ENCODE data around the gene TEPSIN. TPM values are rescaled to one million over a fixed set of nuclear protein-coding genes. Genes with fewer than 3 reads are reported as not detected.

TEPSIN gene
- total RNA-seq = 13.4 TPM
- long read RNA-seq, partial matches to known transcripts = 4 of 21 reads
- long read RNA-seq, other reads (novel, unspliced or antisense) = 11 of 21 reads

- DNase-seq = peak; percentile 98
- peak; percentile 97 for ATAC-seq (ENCODE audit: poor library complexity)
- intact Hi-C loops (cut with DNase I) = no loop called here
Measured at GRCh38 chr17:81238815-81239713, at the start of gene TEPSIN, which contains the start of gene NDUFAF8. TEPSIN (minus strand) TSS chr17:81239055; CDS start chr17:81239033, 22 bp downstream. NDUFAF8 (plus strand) TSS chr17:81239318; CDS start chr17:81239364, 46 bp downstream.

- no peak for DNase-seq
- intact Hi-C loops (cut with DNase I) = no loop called here
- no peak for ATAC-seq (ENCODE audit: poor library complexity)
Measured at GRCh38 chr17:81287741-81288430, 49.0 kb upstream of the TEPSIN start.

- DNase-seq (no peak), ATAC-seq (ENCODE audit: poor library complexity) (no peak)
- intact Hi-C loops (cut with DNase I) = no loop called here
Measured at GRCh38 chr17:81287152-81287551, 48.3 kb upstream of the TEPSIN start.

DNA sequence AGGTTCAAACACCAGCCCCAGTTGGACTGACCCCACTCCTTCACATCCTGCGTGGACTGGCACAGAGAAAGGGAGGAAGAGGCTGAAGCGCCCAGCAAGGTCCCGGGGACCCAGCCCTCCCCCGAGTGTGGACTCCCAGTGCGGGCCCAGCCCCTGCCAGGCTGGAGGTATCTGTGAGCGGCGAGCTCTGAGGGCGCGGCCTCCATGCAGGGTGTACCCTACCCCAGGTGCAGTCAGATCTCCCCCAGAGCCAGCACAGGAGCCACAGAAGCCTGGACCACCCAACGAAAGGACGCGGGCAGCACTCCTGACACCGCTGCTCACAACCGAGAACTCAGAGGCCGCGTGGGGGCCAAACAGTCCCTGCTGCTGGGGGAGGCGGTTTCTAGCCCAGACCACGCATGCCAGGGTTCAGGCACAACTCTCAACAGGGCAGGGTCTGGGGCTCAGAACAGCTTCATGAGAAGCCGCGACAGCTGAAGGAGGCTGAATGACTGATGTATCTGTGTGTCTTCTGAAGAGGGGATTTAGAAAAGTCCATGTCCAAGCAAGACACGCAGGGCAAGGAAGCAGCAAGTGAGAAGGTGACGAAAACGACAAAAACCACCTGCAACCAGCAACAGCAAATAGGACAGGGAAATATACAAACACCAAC, 47.8 kb upstream of the TEPSIN start:
- intact Hi-C loops (cut with DNase I) = no loop called here
- DNase-seq (no peak), ATAC-seq (ENCODE audit: poor library complexity) (no peak)

GRCh38 chr17:81285894-81286293, 47.0 kb upstream of the TEPSIN start:
- no peak for DNase-seq
- intact Hi-C loops (cut with DNase I) = no loop called here
- ATAC-seq (ENCODE audit: poor library complexity) = peak; percentile 8

DNA sequence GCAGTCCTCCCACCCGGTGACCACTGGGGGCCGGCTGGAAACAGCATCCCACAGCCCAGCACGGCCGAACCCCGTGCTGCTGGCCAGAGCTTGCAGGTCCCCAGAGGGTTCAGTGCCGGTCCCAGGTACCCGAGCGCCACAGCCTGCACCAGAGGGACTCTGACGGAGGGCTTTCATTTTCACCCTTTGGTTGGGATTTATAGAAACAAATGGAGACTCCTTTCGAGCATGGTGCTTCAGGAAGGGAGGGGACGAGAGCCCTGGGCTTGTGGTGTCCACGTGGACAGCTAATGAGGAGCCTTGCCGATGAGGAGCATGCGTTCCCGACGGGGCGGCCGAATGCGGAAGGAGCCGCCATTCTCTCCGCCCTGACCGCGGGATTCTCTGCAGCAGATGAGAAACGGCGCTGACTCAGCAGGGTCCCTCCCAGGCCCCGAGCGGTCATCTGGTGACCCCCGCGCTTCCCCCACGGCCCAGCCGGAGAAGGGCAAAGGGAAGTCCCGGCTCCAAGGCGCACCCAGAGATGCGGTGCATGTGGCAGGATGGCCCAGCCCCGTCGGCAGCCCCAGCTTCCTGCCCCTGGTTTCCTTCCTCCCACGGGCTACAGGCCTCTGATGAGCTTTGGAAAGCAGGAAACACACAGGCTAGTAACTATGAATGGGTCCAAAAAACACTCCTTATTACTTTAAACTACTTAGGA, 46.5 kb upstream of the TEPSIN start:
- intact Hi-C loops (cut with DNase I) = no loop called here
- DNase-seq (peak; percentile 91), ATAC-seq (ENCODE audit: poor library complexity) (peak; percentile 83)

- ATAC-seq (ENCODE audit: poor library complexity) (no peak), DNase-seq (no peak)
- intact Hi-C loops (cut with DNase I) = no loop called here
Measured at GRCh38 chr17:81282876-81283275, 44.0 kb upstream of the TEPSIN start.

DNA sequence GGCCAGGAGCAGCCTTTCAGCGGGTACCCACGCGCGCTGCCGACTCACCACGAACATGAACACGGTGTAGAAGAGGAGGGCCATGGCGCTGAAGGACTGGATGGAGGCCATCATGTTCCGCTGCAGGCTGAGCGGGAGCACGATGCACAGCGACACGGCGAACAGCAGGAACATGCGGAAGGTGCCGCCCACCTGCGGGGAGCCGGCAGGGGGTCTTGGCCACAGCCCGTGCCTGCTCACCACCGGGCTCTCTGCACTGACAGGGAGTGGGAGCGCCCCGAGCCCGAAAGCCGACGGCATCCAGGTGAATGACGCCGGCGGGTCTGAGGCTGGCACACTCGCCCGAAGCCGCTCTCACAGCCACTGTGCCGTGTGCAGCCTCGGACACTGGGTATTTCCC, 43.3 kb upstream of the TEPSIN start:
- ATAC-seq (ENCODE audit: poor library complexity) (no peak), DNase-seq (no peak)
- intact Hi-C loops (cut with DNase I) = no loop called here

DNA sequence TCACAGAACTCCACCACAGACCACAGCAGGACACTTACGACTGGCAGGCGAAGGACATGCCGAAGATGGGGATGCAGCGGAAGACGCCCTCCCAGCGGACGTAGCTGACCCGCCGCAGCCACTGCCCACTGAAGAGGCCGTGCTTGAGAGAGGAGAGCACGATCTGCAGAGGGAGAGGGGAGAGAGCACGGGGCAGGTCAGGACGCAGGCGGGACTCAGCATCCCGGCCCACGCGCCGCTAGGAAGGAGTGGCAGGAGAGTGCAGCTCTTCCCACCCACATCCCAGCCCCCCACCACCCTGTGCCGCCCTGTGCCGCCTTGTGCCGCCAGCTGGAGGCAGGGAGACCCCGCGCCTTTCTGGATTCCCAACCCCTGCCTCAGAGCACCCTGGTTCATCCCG, 41.7 kb upstream of the TEPSIN start:
- DNase-seq = no peak
- intact Hi-C loops (cut with DNase I) = no loop called here
- no peak for ATAC-seq (ENCODE audit: poor library complexity)

- intact Hi-C loops (cut with DNase I) = no loop called here
- no peak for ATAC-seq (ENCODE audit: poor library complexity)
- no peak for DNase-seq
Measured at GRCh38 chr17:81279278-81280275, 40.7 kb upstream of the TEPSIN start.

DNA sequence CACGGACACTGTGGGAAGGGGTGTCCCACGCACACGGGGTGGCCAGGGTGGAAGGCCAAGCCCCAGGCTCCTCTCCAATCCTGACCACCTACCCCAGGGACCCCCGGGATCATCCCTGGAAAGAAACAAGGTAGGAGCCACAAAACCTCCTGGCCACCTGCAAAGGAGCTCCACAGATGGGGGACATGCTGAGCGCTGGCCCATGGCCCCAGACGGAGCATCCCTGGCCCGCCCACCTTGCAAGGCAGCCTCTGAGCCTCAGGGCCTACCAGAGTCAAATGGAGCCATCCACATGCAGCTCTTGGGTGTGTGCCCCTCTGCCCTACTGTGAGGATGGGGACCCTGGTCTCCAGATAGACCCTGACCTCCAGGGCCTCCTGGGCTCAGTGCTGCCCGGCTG, 40.0 kb upstream of the TEPSIN start:
- ATAC-seq (ENCODE audit: poor library complexity) = no peak
- DNase-seq = no peak
- intact Hi-C loops (cut with DNase I) = no loop called here

- DNase-seq = peak; percentile 86
- intact Hi-C loops (cut with DNase I) = no loop called here
- ATAC-seq (ENCODE audit: poor library complexity) = peak; percentile 84
Measured at GRCh38 chr17:81277946-81278693, 39.3 kb upstream of the TEPSIN start.

DNA sequence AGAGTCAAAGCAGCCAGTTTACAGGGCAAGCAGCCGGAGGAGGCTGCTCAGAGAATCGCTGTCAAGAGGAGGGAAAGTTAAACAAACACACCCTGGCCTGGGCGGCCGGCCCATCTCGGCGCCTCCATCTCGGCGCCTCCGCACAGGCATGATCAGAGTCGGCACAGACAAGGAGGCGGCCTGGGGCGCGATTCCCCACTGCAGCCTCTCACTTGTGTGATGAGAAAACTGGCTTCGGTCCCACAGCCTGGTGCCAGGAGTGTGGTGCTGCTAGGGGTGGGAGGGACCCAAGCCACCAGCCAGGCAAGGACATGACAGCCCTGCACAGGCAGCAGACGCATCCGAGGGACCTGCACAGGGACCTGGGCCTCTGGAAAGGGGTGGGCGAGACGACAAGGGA, 38.6 kb upstream of the TEPSIN start:
- intact Hi-C loops (cut with DNase I) = no loop called here
- ATAC-seq (ENCODE audit: poor library complexity) = peak; percentile 84
- peak; percentile 75 for DNase-seq

- ATAC-seq (ENCODE audit: poor library complexity) = no peak
- no peak for DNase-seq
- intact Hi-C loops (cut with DNase I) = no loop called here
Measured at GRCh38 chr17:81276781-81277180, 37.9 kb upstream of the TEPSIN start.

DNA sequence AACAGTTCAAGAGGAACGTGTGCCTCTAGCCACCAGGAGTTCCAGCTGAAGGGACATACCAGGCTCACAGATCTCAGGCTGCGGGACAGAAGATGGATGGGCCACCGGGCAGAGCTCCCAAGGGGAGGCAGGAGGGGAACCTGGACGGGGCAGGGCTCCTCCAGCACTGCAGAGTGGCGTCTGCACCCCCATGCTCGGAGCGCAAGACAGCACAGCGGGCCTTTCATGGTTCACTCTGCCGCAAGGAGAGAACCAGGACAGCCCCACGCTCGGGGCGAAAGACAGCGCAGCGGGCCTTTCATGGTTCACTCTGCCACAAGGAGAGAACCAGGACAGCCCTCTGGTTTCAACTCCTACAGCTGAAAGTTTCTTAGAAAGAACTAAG, 35.6 kb upstream of the TEPSIN start:
- DNase-seq = no peak
- no peak for ATAC-seq (ENCODE audit: poor library complexity)

DNA sequence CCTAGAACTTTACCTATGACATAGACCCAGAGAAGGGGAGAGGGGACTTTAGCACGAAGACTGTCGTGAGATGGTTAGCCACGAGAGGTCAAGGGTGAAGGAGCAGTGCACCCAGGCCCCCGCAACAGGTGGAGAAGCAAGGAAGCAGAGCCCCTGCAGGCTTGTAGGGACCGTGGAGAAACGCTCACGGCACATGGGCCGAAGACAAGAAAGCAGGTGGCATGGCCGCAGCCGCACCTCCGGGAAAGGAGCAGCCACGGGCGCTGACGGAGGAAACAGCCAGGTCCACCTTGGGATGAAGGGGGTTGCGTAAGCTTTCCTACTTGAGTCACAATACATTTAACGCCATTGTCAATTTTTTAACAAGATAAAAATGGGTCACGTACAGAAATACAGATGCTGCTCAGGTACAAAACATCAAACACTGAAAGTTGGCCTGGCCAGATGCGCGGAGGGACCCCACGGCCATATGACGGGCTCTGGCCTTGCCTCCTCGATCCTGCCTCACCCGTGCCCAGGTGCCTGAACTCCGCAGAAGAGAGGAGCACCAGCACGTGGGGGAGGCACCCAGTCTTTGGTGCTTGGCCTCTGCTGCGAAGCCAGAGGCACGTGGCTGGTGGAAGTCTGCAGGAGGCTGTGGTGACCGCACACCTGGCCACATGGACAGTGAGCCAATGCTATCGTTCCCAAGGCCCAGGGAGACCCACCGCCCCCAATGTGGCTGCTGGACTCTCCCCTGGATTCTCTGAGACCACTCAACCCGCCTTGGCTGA, 35.0 kb upstream of the TEPSIN start:
- ATAC-seq (ENCODE audit: poor library complexity) (no peak), DNase-seq (no peak)
- intact Hi-C loops (cut with DNase I) = no loop called here

More for the DNA sequence above, 35.6 kb upstream of the TEPSIN start:
- intact Hi-C loops (cut with DNase I) = no loop called here

Measured in Right ventricle myocardium superior (tissue), 1 donor.